Right lobe of liver (tissue), 6 donors: Measurements from ENCODE around the gene TMEM121. TPM values are rescaled to one million over a fixed set of nuclear protein-coding genes. Genes with fewer than 3 reads are reported as not detected.

ENCODE experiments used
- ATAC-seq, 4 donors: fragments of 200-7000 bp; cut with Tn5 transposase; one replicate each; pipeline ENCODE4 v1.9.1; 2020; ENCODE audit warnings: mild to moderate bottlenecking in 4 of 4, moderate library complexity in 4 of 4
- DNase-seq, 3 donors: peaks; one replicate each; pipeline ENCODE4 v3.0.0-alpha.2; 2020
- H3K27ac ChIP-seq, 3 donors: fragments of 200-600 bp; one replicate each; pipeline ENCODE4 v1.8.0; 2022
- H3K27me3 ChIP-seq, 2 donors: fragments of 200-600 bp; one replicate each; pipeline ENCODE4 v1.8.0; 2022
- H3K36me3 ChIP-seq, 4 donors: fragments of 200-600 bp; sonication (generic) in 1 of 4; one replicate each; pipeline versions ENCODE4 v1.5.1 to v1.8.0; 2017 to 2022; ENCODE audit warnings: control low read depth in 1 of 4
- H3K4me1 ChIP-seq, 4 donors: fragments of 200-600 bp; sonication (generic) in 1 of 4; one replicate each; pipeline versions ENCODE4 v1.5.1 to v1.8.0; 2017 to 2022; ENCODE audit warnings: control low read depth in 1 of 4
- H3K4me3 ChIP-seq, 3 donors: fragments of 200-600 bp; one replicate each; pipeline ENCODE4 v1.8.0; 2022
- H3K9me3 ChIP-seq, 4 donors: fragments of 200-600 bp; sonication (generic) in 1 of 4; one replicate each; pipeline versions ENCODE4 v1.5.1 to v1.8.0; 2017 to 2022; ENCODE audit warnings: control low read depth in 1 of 4
- POLR2A ChIP-seq: fragments of 450-650 bp; IDR thresholded peaks from one replicate; pipeline ENCODE4 v1.6.1; 2017; ENCODE audit warnings: antibody characterized with exemption, mild to moderate bottlenecking
- WGBS: methylation state at CpG from one replicate; pipeline ENCODE4 v1.1.6; 2018; ENCODE audit warnings: low coverage, low lambda C conversion rate; ENCODE audit not compliant: insufficient coverage; ENCODE audit errors: missing lambda C conversion rate; 5-methylcytosine and 5-hydroxymethylcytosine counted together
- intact Hi-C, 2 donors: fragments of 100-400 bp; cut with DNase I; formaldehyde crosslinking; loops; one replicate each; pipeline versions ENCODE4 v1.11.2 to v1.14.1; 2022
- total RNA-seq, 6 experiments: library from RNA; depleted of rRNA in 2 of 6; stranded (reverse); fragments of >200 nt in 2 of 6; fragmentation: NEBNext Ultra II Directional in 3 of 6; extraction: Animal tissue kit (Norgen Biotek cat#: 25700) in 3 of 6; gene quantifications; one replicate each; pipeline versions ENCODE4 v1.1.0 to v1.2.4, GENCODE V29; 2016 to 2023
- TF ChIP-seq, protein P1 (sequence below), 4 donors: fragments of 200-600 bp in 3 of 4; fragments of 450-650 bp in 1 of 4; IDR thresholded peaks; one replicate each; pipeline versions ENCODE4 v1.5.1 to v1.8.0; 2016 to 2022; ENCODE audit warnings: antibody characterized with exemption in 4 of 4, mild to moderate bottlenecking in 2 of 4
- donor health status: DM: no; HTN: yes; CAD: no.
- donor health status: DM: no; HTN: no; CAD: no.
- donor health status: DM: no; HTN: no; CAD: no.
- donor health status: DM: no; HTN: yes; CAD: no.
- donor health status: DM: no; HTN: yes; CAD: no.

TMEM121 gene
- total RNA-seq, 6 experiments from 2014 or later, result 0.74 to 3.2 (median 2.2) TPM

- WGBS, result 66% methylated on average over 10 of the region's 14 CpGs
- Histone ChIP-seq H3K36me3 (no peaks in the 10 kb centered on the region), H3K4me1 (no peaks in the 10 kb centered on the region), H3K27me3 (no peaks in the 10 kb centered on the region), H3K4me3 (no peak overlapping the region), H3K9me3 (no peaks in the 10 kb centered on the region), H3K27ac (no peak overlapping the region)
- no peak for ATAC-seq
- intact Hi-C loops, result loop anchor here in 1 of 2 donors (10.0 kb wide), 1 partner anchor 145 kb away; no protein-coding TSS in a partner anchor
- no peak for DNase-seq
- TF ChIP-seq, protein P1, sequence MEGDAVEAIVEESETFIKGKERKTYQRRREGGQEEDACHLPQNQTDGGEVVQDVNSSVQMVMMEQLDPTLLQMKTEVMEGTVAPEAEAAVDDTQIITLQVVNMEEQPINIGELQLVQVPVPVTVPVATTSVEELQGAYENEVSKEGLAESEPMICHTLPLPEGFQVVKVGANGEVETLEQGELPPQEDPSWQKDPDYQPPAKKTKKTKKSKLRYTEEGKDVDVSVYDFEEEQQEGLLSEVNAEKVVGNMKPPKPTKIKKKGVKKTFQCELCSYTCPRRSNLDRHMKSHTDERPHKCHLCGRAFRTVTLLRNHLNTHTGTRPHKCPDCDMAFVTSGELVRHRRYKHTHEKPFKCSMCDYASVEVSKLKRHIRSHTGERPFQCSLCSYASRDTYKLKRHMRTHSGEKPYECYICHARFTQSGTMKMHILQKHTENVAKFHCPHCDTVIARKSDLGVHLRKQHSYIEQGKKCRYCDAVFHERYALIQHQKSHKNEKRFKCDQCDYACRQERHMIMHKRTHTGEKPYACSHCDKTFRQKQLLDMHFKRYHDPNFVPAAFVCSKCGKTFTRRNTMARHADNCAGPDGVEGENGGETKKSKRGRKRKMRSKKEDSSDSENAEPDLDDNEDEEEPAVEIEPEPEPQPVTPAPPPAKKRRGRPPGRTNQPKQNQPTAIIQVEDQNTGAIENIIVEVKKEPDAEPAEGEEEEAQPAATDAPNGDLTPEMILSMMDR (IDR thresholded peaks at IDR 0.05), result no peak
- no peak for TF ChIP-seq POLR2A
Measured at GRCh38 chr14:105519946-105520698, 6.3 kb upstream of the TMEM121 start.

DNA sequence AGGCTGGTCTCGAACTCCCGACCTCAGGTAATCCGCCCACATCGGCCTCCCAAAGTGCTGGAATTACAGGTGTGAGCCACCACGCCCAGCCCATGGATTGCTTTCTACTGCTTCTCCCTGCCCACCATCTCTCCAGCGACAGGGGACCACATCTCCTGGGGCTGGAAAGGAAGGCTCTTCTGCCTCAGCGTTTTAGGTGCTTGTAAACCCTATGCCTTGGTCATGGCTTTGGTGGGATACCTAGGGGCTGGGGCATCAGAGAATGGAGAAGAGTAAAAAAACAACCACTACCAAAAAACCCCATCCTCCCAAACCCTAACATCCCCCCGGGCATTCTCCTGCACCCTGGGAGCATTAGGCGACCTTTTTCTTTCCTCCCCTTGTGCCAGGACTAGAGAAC, 1.1 kb upstream of the TMEM121 start:
- 92% methylated on average over 5 of the region's 9 CpGs for WGBS
- DNase-seq (no peak), ATAC-seq (no peak)
- Histone ChIP-seq H3K4me3 (no peak overlapping the region), H3K9me3 (no peaks in the 10 kb centered on the region), H3K27ac (no peak overlapping the region), H3K36me3 (no peaks in the 10 kb centered on the region), H3K4me1 (peaks cover 0 to 17% (median 0%) of the 10 kb centered on the region in 4 donors), H3K27me3 (no peaks in the 10 kb centered on the region)
- TF ChIP-seq POLR2A, result no peak
- TF ChIP-seq, protein P1 (IDR thresholded peaks at IDR 0.05), result no peak
- intact Hi-C loops, result loop anchor here in 1 of 2 donors (10.0 kb wide), 1 partner anchor 151 kb away; no protein-coding TSS in a partner anchor

GRCh38 chr14:105526776-105527380, 495 bp downstream of the TMEM121 start:
- Histone ChIP-seq H3K9me3 (no peaks in the 10 kb centered on the region), H3K27me3 (no peaks in the 10 kb centered on the region), H3K27ac (no peak overlapping the region), H3K4me1 (peaks cover 0 to 17% (median 0%) of the 10 kb centered on the region in 4 donors), H3K36me3 (no peaks in the 10 kb centered on the region), H3K4me3 (peak overlapping the region; percentile 39 to 41 (median 40))
- WGBS, result 3% methylated on average over 6 of the region's 48 CpGs
- peak in 2 of 3 donors; percentile 27 to 50 for DNase-seq
- intact Hi-C loops, result loop anchor here in 1 of 2 donors (10.0 kb wide), 1 partner anchor 152 kb away; no protein-coding TSS in a partner anchor
- no peak for TF ChIP-seq POLR2A
- TF ChIP-seq, protein P1 (IDR thresholded peaks at IDR 0.05), result no peak
- peak in 1 of 4 donors; percentile 2 for ATAC-seq

DNA sequence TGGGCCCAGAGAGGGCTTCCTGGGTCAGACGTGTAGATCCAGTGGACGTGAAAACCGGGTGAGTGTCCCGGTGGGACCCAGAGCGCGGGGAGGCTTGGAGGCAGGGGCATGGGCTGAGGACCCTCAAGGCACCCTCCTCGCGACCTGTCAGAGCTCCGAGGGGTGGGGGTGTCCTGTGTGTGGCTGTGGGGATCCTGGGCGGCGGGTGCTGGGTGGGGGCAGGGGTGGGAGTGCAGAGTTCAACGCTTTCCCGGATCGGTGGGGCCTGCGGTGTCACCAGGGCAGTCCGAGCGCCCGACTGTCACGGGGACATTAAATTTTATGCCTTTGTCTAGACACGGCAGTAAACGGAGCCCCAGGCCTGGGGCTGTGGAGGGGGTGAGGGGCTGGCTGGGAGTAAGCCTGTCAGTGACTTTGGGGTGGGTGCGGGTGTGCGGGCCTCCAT, 1.0 kb downstream of the TMEM121 start:
- intact Hi-C loops, result loop anchor here in 1 of 2 donors (10.0 kb wide), 1 partner anchor 153 kb away; no protein-coding TSS in a partner anchor
- H3K27ac ChIP-seq, result no peak overlapping the region
- no peak for TF ChIP-seq POLR2A
- TF ChIP-seq, protein P1 (IDR thresholded peaks at IDR 0.05), result no peak
- ATAC-seq (peak in 1 of 4 donors; percentile 1), DNase-seq (peak in 2 of 3 donors; percentile 20 to 50)
- H3K4me1 ChIP-seq, result peaks cover 0 to 17% (median 0%) of the 10 kb centered on the region in 4 donors
- no peaks in the 10 kb centered on the region for H3K9me3 ChIP-seq
- no peaks in the 10 kb centered on the region for H3K36me3 ChIP-seq
- H3K4me3 ChIP-seq, result peak overlapping the region; percentile 40 to 69 (median 41)
- WGBS, result 15% methylated on average over 4 of the region's 23 CpGs
- no peaks in the 10 kb centered on the region for H3K27me3 ChIP-seq
